ENCODE measurements around the gene OR13F1. TPM values are rescaled to one million over a fixed set of nuclear protein-coding genes. Genes with fewer than 3 reads are reported as not detected.

OR13F1 gene
- polyA plus RNA-seq, 1 donor (not counting 4 experiments of a cell fraction or from before 2014, with no cell fraction given): not detected

DNA sequence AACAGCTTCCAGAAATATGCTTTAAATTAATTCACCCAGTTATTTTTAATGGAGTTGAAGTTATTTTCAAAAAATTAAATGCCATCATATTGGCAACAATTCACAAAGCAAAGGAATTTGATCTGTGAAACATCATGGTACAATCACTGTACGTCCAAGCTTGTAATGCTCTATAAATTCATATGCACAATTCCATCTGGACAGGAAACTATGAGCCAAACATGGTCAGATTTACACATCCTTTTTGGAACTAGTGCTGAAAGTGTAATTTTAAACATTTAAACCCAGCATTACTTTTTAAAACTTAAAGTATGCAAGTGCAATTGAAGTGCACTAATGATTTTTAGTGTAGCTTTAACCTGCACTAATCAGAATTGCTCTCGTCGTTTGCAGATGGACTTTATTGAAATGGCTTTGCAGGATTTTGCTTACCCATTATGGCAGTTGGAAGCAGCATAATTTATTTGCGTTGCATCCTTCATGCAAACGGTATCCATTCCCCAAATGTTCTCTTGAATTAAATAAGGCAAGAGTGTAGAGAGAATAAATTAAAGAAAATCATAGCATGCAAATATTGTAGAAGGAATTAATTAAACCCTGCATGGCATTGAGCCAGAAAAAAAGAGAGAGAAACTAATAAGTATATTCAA is 21.0 kb upstream of the OR13F1 start:
- no peaks in the 10 kb centered on the region for H3K9me1 ChIP-seq (ENCODE audit: control insufficient read depth, extremely low read depth, insufficient read depth, low read length)
- no peaks in the 10 kb centered on the region for H3K9me3 ChIP-seq (ENCODE audit: control insufficient read depth, low read depth, low read length)
- H3K4me1 ChIP-seq (ENCODE audit: control insufficient read depth, extremely low read depth, insufficient read depth, low read length): no peaks in the 10 kb centered on the region
- H3K4me3 ChIP-seq (ENCODE audit: control insufficient read depth in 2 of 3, extremely low read depth in 1 of 3, insufficient read depth in 2 of 3, low read depth in 1 of 3, low read length in 3 of 3): no peak overlapping the region
- FAIRE-seq: no peak
- no peak overlapping the region for H3K9ac ChIP-seq (ENCODE audit: control insufficient read depth, extremely low read depth, insufficient read depth, low read length)
- no peaks in the 10 kb centered on the region for H4K20me1 ChIP-seq (ENCODE audit: control insufficient read depth, extremely low read depth, insufficient read depth, low read length)
- H3K27ac ChIP-seq (ENCODE audit: control insufficient read depth, insufficient read depth, low read length): no peak overlapping the region
- H3K79me2 ChIP-seq (ENCODE audit: control insufficient read depth, insufficient read depth, low read length): no peaks in the 10 kb centered on the region
- DNase-seq (ENCODE audit: low read depth, low spot score): no peak
- TF ChIP-seq, protein P1, sequence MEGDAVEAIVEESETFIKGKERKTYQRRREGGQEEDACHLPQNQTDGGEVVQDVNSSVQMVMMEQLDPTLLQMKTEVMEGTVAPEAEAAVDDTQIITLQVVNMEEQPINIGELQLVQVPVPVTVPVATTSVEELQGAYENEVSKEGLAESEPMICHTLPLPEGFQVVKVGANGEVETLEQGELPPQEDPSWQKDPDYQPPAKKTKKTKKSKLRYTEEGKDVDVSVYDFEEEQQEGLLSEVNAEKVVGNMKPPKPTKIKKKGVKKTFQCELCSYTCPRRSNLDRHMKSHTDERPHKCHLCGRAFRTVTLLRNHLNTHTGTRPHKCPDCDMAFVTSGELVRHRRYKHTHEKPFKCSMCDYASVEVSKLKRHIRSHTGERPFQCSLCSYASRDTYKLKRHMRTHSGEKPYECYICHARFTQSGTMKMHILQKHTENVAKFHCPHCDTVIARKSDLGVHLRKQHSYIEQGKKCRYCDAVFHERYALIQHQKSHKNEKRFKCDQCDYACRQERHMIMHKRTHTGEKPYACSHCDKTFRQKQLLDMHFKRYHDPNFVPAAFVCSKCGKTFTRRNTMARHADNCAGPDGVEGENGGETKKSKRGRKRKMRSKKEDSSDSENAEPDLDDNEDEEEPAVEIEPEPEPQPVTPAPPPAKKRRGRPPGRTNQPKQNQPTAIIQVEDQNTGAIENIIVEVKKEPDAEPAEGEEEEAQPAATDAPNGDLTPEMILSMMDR (optimal IDR thresholded peaks at IDR 0.05 in 1 of 3, IDR thresholded peaks at IDR 0.05 in 1 of 3, conservative IDR thresholded peaks at IDR 0.05 in 1 of 3; ENCODE audit: extremely low read depth in 1 of 3, insufficient read depth in 2 of 3, low read length in 3 of 3): no peak
- no peak for TF ChIP-seq EZH2 (IDR thresholded peaks at IDR 0.05; ENCODE audit: low read length)
- dilution Hi-C loops (cut with MboI; ENCODE audit: extremely low pct_ligation_motif_present, low sequenced_read_pairs): no loop called here
- H3K36me3 ChIP-seq (ENCODE audit: control insufficient read depth in 2 of 2, extremely low read depth in 1 of 2, insufficient read depth in 2 of 2, low read length in 2 of 2): no peaks in the 10 kb centered on the region
- H3K4me2 ChIP-seq (ENCODE audit: control insufficient read depth, extremely low read depth, insufficient read depth, low read depth, low read length): no peak overlapping the region
- no peak overlapping the region for H2AFZ ChIP-seq (ENCODE audit: control insufficient read depth, low read length)
- no peaks in the 10 kb centered on the region for H3K27me3 ChIP-seq (ENCODE audit: control insufficient read depth, extremely low read depth, insufficient read depth, low read length)

- H3K4me1 ChIP-seq (ENCODE audit: control insufficient read depth, extremely low read depth, insufficient read depth, low read length): no peaks in the 10 kb centered on the region
- DNase-seq (ENCODE audit: low read depth, low spot score) (no peak), FAIRE-seq (no peak)
- no peaks in the 10 kb centered on the region for H3K36me3 ChIP-seq (ENCODE audit: control insufficient read depth in 2 of 2, extremely low read depth in 1 of 2, insufficient read depth in 2 of 2, low read length in 2 of 2)
- no peak overlapping the region for H3K9ac ChIP-seq (ENCODE audit: control insufficient read depth, extremely low read depth, insufficient read depth, low read length)
- H3K27ac ChIP-seq (ENCODE audit: control insufficient read depth, insufficient read depth, low read length): no peak overlapping the region
- H3K79me2 ChIP-seq (ENCODE audit: control insufficient read depth, insufficient read depth, low read length): no peaks in the 10 kb centered on the region
- dilution Hi-C loops (cut with MboI; ENCODE audit: extremely low pct_ligation_motif_present, low sequenced_read_pairs): no loop called here
- H3K4me2 ChIP-seq (ENCODE audit: control insufficient read depth, extremely low read depth, insufficient read depth, low read depth, low read length): no peak overlapping the region
- H3K9me3 ChIP-seq (ENCODE audit: control insufficient read depth, low read depth, low read length): no peaks in the 10 kb centered on the region
- H4K20me1 ChIP-seq (ENCODE audit: control insufficient read depth, extremely low read depth, insufficient read depth, low read length): no peaks in the 10 kb centered on the region
- no peaks in the 10 kb centered on the region for H3K9me1 ChIP-seq (ENCODE audit: control insufficient read depth, extremely low read depth, insufficient read depth, low read length)
- no peak overlapping the region for H2AFZ ChIP-seq (ENCODE audit: control insufficient read depth, low read length)
- no peak for TF ChIP-seq EZH2 (IDR thresholded peaks at IDR 0.05; ENCODE audit: low read length)
- no peaks in the 10 kb centered on the region for H3K27me3 ChIP-seq (ENCODE audit: control insufficient read depth, extremely low read depth, insufficient read depth, low read length)
- H3K4me3 ChIP-seq (ENCODE audit: control insufficient read depth in 2 of 3, extremely low read depth in 1 of 3, insufficient read depth in 2 of 3, low read depth in 1 of 3, low read length in 3 of 3): no peak overlapping the region
Observed at GRCh38 chr9:104485014-104485413, 19.0 kb upstream of the OR13F1 start.

DNA sequence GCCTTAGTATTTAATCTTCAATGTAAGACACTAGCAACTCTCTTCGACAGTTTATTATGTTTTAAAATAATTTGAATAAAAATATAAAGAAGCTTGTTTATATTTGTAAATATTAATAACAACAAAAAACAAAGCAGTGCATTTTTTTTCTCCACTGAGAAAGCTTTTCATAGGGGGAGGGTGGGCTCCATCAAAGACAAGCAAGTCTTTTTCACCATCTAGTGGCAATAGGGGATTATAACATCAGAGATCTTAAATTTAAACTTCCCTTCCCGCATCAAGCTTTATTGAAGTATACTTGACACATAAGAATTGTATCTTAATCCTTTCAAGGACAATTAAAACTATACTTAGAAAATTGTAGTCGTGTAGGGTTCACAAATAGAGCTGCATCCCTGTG is 9.3 kb upstream of the OR13F1 start:
- H3K27ac ChIP-seq (ENCODE audit: control insufficient read depth, insufficient read depth, low read length): no peak overlapping the region
- no peak overlapping the region for H3K9ac ChIP-seq (ENCODE audit: control insufficient read depth, extremely low read depth, insufficient read depth, low read length)
- no peak overlapping the region for H2AFZ ChIP-seq (ENCODE audit: control insufficient read depth, low read length)
- no peaks in the 10 kb centered on the region for H3K27me3 ChIP-seq (ENCODE audit: control insufficient read depth, extremely low read depth, insufficient read depth, low read length)
- no peak overlapping the region for H3K4me2 ChIP-seq (ENCODE audit: control insufficient read depth, extremely low read depth, insufficient read depth, low read depth, low read length)
- H3K9me3 ChIP-seq (ENCODE audit: control insufficient read depth, low read depth, low read length): no peaks in the 10 kb centered on the region
- no peaks in the 10 kb centered on the region for H3K4me1 ChIP-seq (ENCODE audit: control insufficient read depth, extremely low read depth, insufficient read depth, low read length)
- no peak overlapping the region for H3K4me3 ChIP-seq (ENCODE audit: control insufficient read depth in 2 of 3, extremely low read depth in 1 of 3, insufficient read depth in 2 of 3, low read depth in 1 of 3, low read length in 3 of 3)
- FAIRE-seq (no peak), DNase-seq (ENCODE audit: low read depth, low spot score) (no peak)
- dilution Hi-C loops (cut with MboI; ENCODE audit: extremely low pct_ligation_motif_present, low sequenced_read_pairs): no loop called here
- TF ChIP-seq, protein P1 (optimal IDR thresholded peaks at IDR 0.05 in 1 of 3, IDR thresholded peaks at IDR 0.05 in 1 of 3, conservative IDR thresholded peaks at IDR 0.05 in 1 of 3; ENCODE audit: extremely low read depth in 1 of 3, insufficient read depth in 2 of 3, low read length in 3 of 3): no peak
- TF ChIP-seq EZH2 (IDR thresholded peaks at IDR 0.05; ENCODE audit: low read length): no peak
- H4K20me1 ChIP-seq (ENCODE audit: control insufficient read depth, extremely low read depth, insufficient read depth, low read length): no peaks in the 10 kb centered on the region
- no peaks in the 10 kb centered on the region for H3K9me1 ChIP-seq (ENCODE audit: control insufficient read depth, extremely low read depth, insufficient read depth, low read length)
- H3K36me3 ChIP-seq (ENCODE audit: control insufficient read depth in 2 of 2, extremely low read depth in 1 of 2, insufficient read depth in 2 of 2, low read length in 2 of 2): no peaks in the 10 kb centered on the region
- H3K79me2 ChIP-seq (ENCODE audit: control insufficient read depth, insufficient read depth, low read length): no peaks in the 10 kb centered on the region
